Psoas muscle (tissue), 8 donors: ENCODE measurements around the gene CENPP. TPM values are rescaled to one million over a fixed set of nuclear protein-coding genes. Genes with fewer than 3 reads are reported as not detected.

Experiments used
- ATAC-seq, 4 donors: fragments of 200-7000 bp; cut with Tn5 transposase; one replicate each; pipeline ENCODE4 v1.9.1; 2020; ENCODE audit warnings: moderate library complexity in 3 of 4, mild to moderate bottlenecking in 2 of 4
- DNase-seq, 2 donors: peaks; one replicate each; pipeline ENCODE4 v3.0.0-alpha.2; 2020
- H3K27ac ChIP-seq: fragments of 200-600 bp; one replicate; pipeline ENCODE4 v1.8.0; 2022
- H3K27me3 ChIP-seq, 3 donors: fragments of 200-600 bp in 1 of 3; one replicate each; pipeline versions ENCODE4 v1.6.1 to v1.8.0; 2013 to 2022; ENCODE audit warnings: low read length in 2 of 3, mild to moderate bottlenecking in 2 of 3, moderate library complexity in 1 of 3; ENCODE audit not compliant: insufficient read depth in 3 of 3
- H3K36me3 ChIP-seq, 2 donors: fragments of 200-600 bp in 1 of 2; one replicate each; pipeline versions ENCODE4 v1.6.1 to v1.8.0; 2013 to 2022; ENCODE audit warnings: low read depth in 1 of 2, mild to moderate bottlenecking in 1 of 2, moderate library complexity in 1 of 2; ENCODE audit not compliant: insufficient read depth in 1 of 2
- H3K4me1 ChIP-seq: fragments of 200-600 bp; one replicate; pipeline ENCODE4 v1.8.0; 2022
- H3K4me3 ChIP-seq: fragments of 200-600 bp; one replicate; pipeline ENCODE4 v1.8.0; 2022; ENCODE audit warnings: mild to moderate bottlenecking
- H3K9me3 ChIP-seq: fragments of 200-600 bp; one replicate; pipeline ENCODE4 v1.8.0; 2022
- CTCF ChIP-seq: fragments of 200-600 bp; IDR thresholded peaks from one replicate; pipeline ENCODE4 v1.8.0; 2022; ENCODE audit warnings: antibody characterized with exemption
- WGBS, 3 donors: extraction: QIAGEN DNeasy Blood & Tissue Kit; methylation state at CpG; one replicate each; pipeline versions ENCODE4 v1.1.6 to v1.1.7; 2013; 5-methylcytosine and 5-hydroxymethylcytosine counted together
- intact Hi-C, 2 donors: fragments of 100-400 bp; cut with DNase I; formaldehyde crosslinking; loops; one replicate each; pipeline versions ENCODE4 v1.11.0 to v1.14.2; 2022
- polyA plus RNA-seq, 3 donors: library from polyadenylated mRNA; stranded (reverse); fragments of 200-250 nt; gene quantifications; one replicate each; pipeline ENCODE4 v1.2.3, GENCODE V29; 2013
- total RNA-seq, 4 donors: library from RNA; stranded (reverse); fragmentation: NEBNext Ultra II Directional in 2 of 4; extraction: Animal tissue kit (Norgen Biotek cat#: 25700) in 2 of 4; gene quantifications; one replicate each; pipeline versions ENCODE4 v1.2.1 to v1.2.4, GENCODE V29; 2021 to 2023
- donor health status: healthy with polysubstance abuse.
- donor health status: DM: no; HTN: no; CAD: no; lungs with moderate emphysema.
- donor health status: Bipolar disorder and iron deficiency.
- donor health status: healthy.
- donor health status: DM: yes; HTN: yes; CAD: no.
- donor health status: DM: no; HTN: no; CAD: no.
- donor health status: DM: no; HTN: no; CAD: no.
- donor health status: DM: yes; HTN: yes; CAD: no.

CENPP gene
- total and polyA plus RNA-seq, 7 donors = 1.8 to 15.7 (median 6.4) TPM

GRCh38 chr9:92385001-92385400 lies 59.2 kb downstream of the CENPP start:
- no peak for TF ChIP-seq CTCF
- H3K9me3 ChIP-seq = no peaks in the 10 kb centered on the region
- DNase-seq (no peak), ATAC-seq (no peak)
- 79 to 86% (median 83%) methylated on average over 3 of the region's 3 CpGs for WGBS, 3 donors
- H3K36me3 ChIP-seq = no peaks in the 10 kb centered on the region
- H3K27ac ChIP-seq = no peak overlapping the region
- intact Hi-C loops = no loop called here
- no peaks in the 10 kb centered on the region for H3K27me3 ChIP-seq
- no peak overlapping the region for H3K4me3 ChIP-seq
- no peaks in the 10 kb centered on the region for H3K4me1 ChIP-seq

GRCh38 chr9:92385477-92385876 lies 59.7 kb downstream of the CENPP start:
- intact Hi-C loops = no loop called here
- H3K4me1 ChIP-seq = no peaks in the 10 kb centered on the region
- 71 to 74% (median 74%) methylated on average over 6 of the region's 6 CpGs for WGBS, 3 donors
- H3K36me3 ChIP-seq = no peaks in the 10 kb centered on the region
- H3K27ac ChIP-seq = no peak overlapping the region
- DNase-seq (no peak), ATAC-seq (no peak)
- no peaks in the 10 kb centered on the region for H3K9me3 ChIP-seq
- no peak for TF ChIP-seq CTCF
- no peak overlapping the region for H3K4me3 ChIP-seq
- no peaks in the 10 kb centered on the region for H3K27me3 ChIP-seq

- Histone ChIP-seq H3K4me3 (no peak overlapping the region), H3K27me3 (no peaks in the 10 kb centered on the region), H3K4me1 (no peaks in the 10 kb centered on the region), H3K27ac (no peak overlapping the region), H3K36me3 (no peaks in the 10 kb centered on the region), H3K9me3 (no peaks in the 10 kb centered on the region)
- intact Hi-C loops = no loop called here
- no peak for ATAC-seq
- DNase-seq = no peak
- no peak for TF ChIP-seq CTCF
- WGBS, 3 donors = 91 to 95% (median 93%) methylated on average over 4 of the region's 4 CpGs
Measured at GRCh38 chr9:92385953-92386352, 60.2 kb downstream of the CENPP start.

GRCh38 chr9:92392690-92393089 lies 66.9 kb downstream of the CENPP start:
- Histone ChIP-seq H3K4me1 (peaks cover 8% of the 10 kb centered on the region), H3K9me3 (peaks cover 3% of the 10 kb centered on the region), H3K36me3 (no peaks in the 10 kb centered on the region), H3K4me3 (no peak overlapping the region), H3K27ac (no peak overlapping the region), H3K27me3 (no peaks in the 10 kb centered on the region)
- no peak for ATAC-seq
- DNase-seq = no peak
- intact Hi-C loops = no loop called here
- 50 to 63% (median 53%) methylated on average over 2 of the region's 2 CpGs for WGBS, 3 donors
- TF ChIP-seq CTCF = no peak

- no peak overlapping the region for H3K27ac ChIP-seq
- TF ChIP-seq CTCF = no peak
- WGBS, 3 donors = 12 to 19% (median 16%) methylated on average over 1 of the region's 1 CpG
Measured at GRCh38 chr9:92393686-92394085, 67.9 kb downstream of the CENPP start.

More at GRCh38 chr9:92393686-92394085, 67.9 kb downstream of the CENPP start:
- ATAC-seq = no peak
- Histone ChIP-seq H3K4me1 (peaks cover 8% of the 10 kb centered on the region), H3K9me3 (peaks cover 6% of the 10 kb centered on the region), H3K27me3 (no peaks in the 10 kb centered on the region), H3K4me3 (no peak overlapping the region), H3K36me3 (no peaks in the 10 kb centered on the region)
- no peak for DNase-seq
- intact Hi-C loops = no loop called here
